HepG2 (cell line): ENCODE data around the gene LSM6. TPM values are rescaled to one million over a fixed set of nuclear protein-coding genes. Genes with fewer than 3 reads are reported as not detected.

ENCODE experiments used
- ATAC-seq: fragments of 200-7000 bp; cut with Tn5 transposase; 3 replicates; pipeline ENCODE4 v1.9.1; 2020; ENCODE audit warnings: mild to moderate bottlenecking, moderate library complexity
- BruUV-seq: library from RNA; stranded (reverse); fragments of 400-500 nt; replicated peaks from 2 replicates; lab custom pipeline; 2021; lab: Mats Ljungman, UMichigan
- CTCF ChIA-PET: fragments of 300-600 bp; formaldehyde crosslinking; extraction: SDS; loops from one replicate; lab custom pipeline; 2021; ENCODE audit warnings: low total read pairs, inconsistent platforms, low intra/inter-chr PET ratio; lab: Yijun Ruan, JAX
- POLR2A ChIA-PET: fragments of 350-600 bp; sonication (Branson Sonifier 250); formaldehyde crosslinking; loops from one replicate; lab custom pipeline; 2020; ENCODE audit warnings: antibody characterized with exemption, inconsistent platforms; lab: Yijun Ruan, JAX
- DNase-seq: peaks from one replicate; pipeline ENCODE4 v3.0.0-alpha.2; 2015; ENCODE audit warnings: low spot score
- FAIRE-seq: peaks from 3 replicates; lab custom pipeline; 2011; peaks lifted over from hg19 to GRCh38; lab: Jason Lieb, UNC
- H2AFZ ChIP-seq: one replicate; pipeline ENCODE4 v1.6.1; 2011; ENCODE audit warnings: low read length, inconsistent platforms
- H3K27ac ChIP-seq: fragments of 300-600 bp; 3 replicates; pipeline ENCODE4 v1.8.0; 2011; ENCODE audit warnings: mixed run types, mild to moderate bottlenecking, mixed read lengths, low read length, inconsistent platforms; ENCODE audit not compliant: insufficient read depth; ENCODE audit errors: extremely low read length
- H3K27me3 ChIP-seq, 2 experiments: fragments of 200-600 bp in 1 of 2; 2 replicates in 1 of 2; 3 replicates in 1 of 2; pipeline versions ENCODE4 v1.6.0 to v1.8.0; 2011; ENCODE audit warnings: low read length in 2 of 2, mild to moderate bottlenecking in 2 of 2, moderate library complexity in 2 of 2, inconsistent platforms in 1 of 2; ENCODE audit not compliant: insufficient read depth in 2 of 2, control insufficient read depth in 1 of 2
- H3K36me3 ChIP-seq, 2 experiments: fragments of 200-600 bp in 1 of 2; replicated peaks in 1 of 2; 2 replicates in 1 of 2; 3 replicates in 1 of 2; pipeline versions ENCODE4 v1.5.1 to v1.8.0; 2011; ENCODE audit warnings: low read length in 2 of 2, inconsistent platforms in 1 of 2; ENCODE audit not compliant: insufficient read depth in 2 of 2, control insufficient read depth in 1 of 2
- H3K4me1 ChIP-seq: 2 replicates; pipeline ENCODE4 v1.5.1; 2012; ENCODE audit warnings: low read length, inconsistent platforms; ENCODE audit not compliant: insufficient read depth
- H3K4me2 ChIP-seq: 2 replicates; pipeline ENCODE4 v1.6.0; 2011; ENCODE audit warnings: low read depth, low read length, inconsistent platforms
- H3K4me3 ChIP-seq, 3 experiments: fragments of 200-600 bp in 1 of 3; sonication (generic), shearing (Covaris generic) in 1 of 3; replicated peaks in 1 of 3; 2 replicates each; pipeline ENCODE4 v1.5.1; 2011 to 2016; ENCODE audit warnings: low read length in 3 of 3, inconsistent platforms in 2 of 3, low read depth in 2 of 3, mild to moderate bottlenecking in 2 of 3, control low read depth in 1 of 3, mixed read lengths in 1 of 3; ENCODE audit not compliant: insufficient read depth in 1 of 3
- H3K79me2 ChIP-seq: one replicate; pipeline ENCODE4 v1.6.1; 2011; ENCODE audit warnings: low read length, inconsistent platforms; ENCODE audit not compliant: insufficient read depth
- H3K9ac ChIP-seq: 2 replicates; pipeline ENCODE4 v1.6.0; 2011; ENCODE audit warnings: mild to moderate bottlenecking, low read depth, low read length, inconsistent platforms; ENCODE audit not compliant: insufficient read depth
- H3K9me3 ChIP-seq: 2 replicates; pipeline ENCODE4 v1.5.1; 2012; ENCODE audit warnings: mild to moderate bottlenecking, low read length
- H4K20me1 ChIP-seq: 2 replicates; pipeline ENCODE4 v1.6.0; 2011; ENCODE audit warnings: inconsistent platforms, mild to moderate bottlenecking, low read length, moderate library complexity; ENCODE audit not compliant: insufficient read depth
- MYNN ChIP-seq: sonication (generic); formaldehyde crosslinking; IDR thresholded peaks from 2 replicates; pipeline ENCODE4 v1.4.0; 2020; ENCODE audit warnings: mild to moderate bottlenecking, low read depth, missing genetic modification reagents
- PBX2 ChIP-seq: IDR thresholded peaks from 2 replicates; pipeline ENCODE4 v1.6.1; 2016; ENCODE audit warnings: control low read depth
- RNF2 ChIP-seq: fragments of 450-650 bp; conservative IDR thresholded peaks from 2 replicates; pipeline ENCODE4 v1.6.1; 2016; ENCODE audit warnings: low read depth
- ZNF780A ChIP-seq: sonication (generic); formaldehyde crosslinking; IDR thresholded peaks from 2 replicates; pipeline ENCODE4 v1.8.0; 2022; ENCODE audit warnings: mild to moderate bottlenecking, missing genetic modification reagents, moderate library complexity
- in situ Hi-C: cut with HindIII; loops from 2 replicates; pipeline ENCODE4 v1.10.0; 2017; ENCODE audit warnings: low pct_unique_long_range_greater_than_20kb; ENCODE audit not compliant: extremely low pct_ligation_motif_present
- intact Hi-C: fragments of 100-400 bp; cut with micrococcal nuclease; formaldehyde crosslinking; loops from one replicate; pipeline ENCODE4 v1.10.0; 2022; ENCODE audit not compliant: unreplicated experiment
- polyA plus RNA-seq, 8 experiments: library from polyadenylated mRNA; depleted of rRNA in 3 of 8; stranded (reverse) in 7 of 8; unstranded in 1 of 8; fragments of >200 nt; fragmentation: Illumina TruSeq in 4 of 8; extraction: Trizol in 4 of 8; gene quantifications; 2 replicates each; pipeline versions ENCODE4 v1.2.1 to v1.2.3, GENCODE V29; 2011 to 2016; ENCODE audit warnings: low read depth in 4 of 8, missing spikeins in 1 of 8, mixed read lengths in 1 of 8; ENCODE audit not compliant: insufficient read depth in 1 of 8
- total RNA-seq, 5 experiments: library from RNA; depleted of rRNA; stranded (reverse); fragments of >200 nt; fragmentation: Illumina TruSeq; extraction: Trizol; gene quantifications; 2 replicates each; pipeline ENCODE4 v1.2.3, GENCODE V29; 2016; ENCODE audit warnings: low read depth in 1 of 5
- TF ChIP-seq, protein P1 (sequence below), 2 experiments: fragments of 450-650 bp in 1 of 2; sonication (generic) in 1 of 2; formaldehyde crosslinking in 1 of 2; IDR thresholded peaks; 2 replicates each; pipeline versions ENCODE4 v1.6.1 to v1.8.0; 2016 to 2022; ENCODE audit warnings: antibody characterized with exemption in 1 of 2, mild to moderate bottlenecking in 1 of 2, missing genetic modification reagents in 1 of 2

Gene LSM6
- total and polyA plus RNA-seq, 2 of the 13 experiments (the other 11 are each of a cell fraction or from before 2014, with no cell fraction given): 14.6 to 83.3 TPM

DNA sequence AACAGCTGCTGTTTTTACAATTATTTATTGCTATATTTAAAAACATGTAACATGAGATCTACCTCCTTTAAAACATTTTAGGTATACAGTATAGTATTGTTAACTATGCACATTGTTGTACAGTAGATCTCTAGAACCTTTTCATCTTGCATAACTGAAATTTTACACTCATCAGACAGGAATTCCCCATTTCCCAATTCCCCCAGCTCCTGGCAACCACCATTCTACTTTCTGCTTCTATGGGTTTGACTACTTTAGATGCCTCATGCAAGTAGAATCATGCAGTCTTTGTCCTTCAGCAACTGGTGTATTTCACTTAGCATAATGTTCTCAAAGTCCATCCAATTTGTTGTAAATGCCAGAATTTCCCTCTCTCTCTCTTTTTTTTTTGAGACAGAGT, 9.7 kb upstream of the LSM6 start:
- Histone ChIP-seq H3K4me3 (no peak overlapping the region), H3K9ac (no peak overlapping the region), H2AFZ (no peak overlapping the region), H3K4me1 (no peaks in the 10 kb centered on the region), H3K4me2 (no peak overlapping the region), H3K27ac (no peak overlapping the region), H3K27me3 (no peaks in the 10 kb centered on the region), H3K79me2 (no peaks in the 10 kb centered on the region), H3K36me3 (no peaks in the 10 kb centered on the region), H4K20me1 (no peaks in the 10 kb centered on the region), H3K9me3 (peaks cover 13% of the 10 kb centered on the region; the same call in 1 of the 2 replicates)
- in situ Hi-C loops (no loop called here), intact Hi-C loops (no loop called here)
- TF ChIP-seq PBX2 (CRISPR knock-in tag) (no peak), MYNN (CRISPR knock-in tag) (no peak), ZNF780A (no peak), RNF2 (no peak)
- TF ChIP-seq, protein P1, sequence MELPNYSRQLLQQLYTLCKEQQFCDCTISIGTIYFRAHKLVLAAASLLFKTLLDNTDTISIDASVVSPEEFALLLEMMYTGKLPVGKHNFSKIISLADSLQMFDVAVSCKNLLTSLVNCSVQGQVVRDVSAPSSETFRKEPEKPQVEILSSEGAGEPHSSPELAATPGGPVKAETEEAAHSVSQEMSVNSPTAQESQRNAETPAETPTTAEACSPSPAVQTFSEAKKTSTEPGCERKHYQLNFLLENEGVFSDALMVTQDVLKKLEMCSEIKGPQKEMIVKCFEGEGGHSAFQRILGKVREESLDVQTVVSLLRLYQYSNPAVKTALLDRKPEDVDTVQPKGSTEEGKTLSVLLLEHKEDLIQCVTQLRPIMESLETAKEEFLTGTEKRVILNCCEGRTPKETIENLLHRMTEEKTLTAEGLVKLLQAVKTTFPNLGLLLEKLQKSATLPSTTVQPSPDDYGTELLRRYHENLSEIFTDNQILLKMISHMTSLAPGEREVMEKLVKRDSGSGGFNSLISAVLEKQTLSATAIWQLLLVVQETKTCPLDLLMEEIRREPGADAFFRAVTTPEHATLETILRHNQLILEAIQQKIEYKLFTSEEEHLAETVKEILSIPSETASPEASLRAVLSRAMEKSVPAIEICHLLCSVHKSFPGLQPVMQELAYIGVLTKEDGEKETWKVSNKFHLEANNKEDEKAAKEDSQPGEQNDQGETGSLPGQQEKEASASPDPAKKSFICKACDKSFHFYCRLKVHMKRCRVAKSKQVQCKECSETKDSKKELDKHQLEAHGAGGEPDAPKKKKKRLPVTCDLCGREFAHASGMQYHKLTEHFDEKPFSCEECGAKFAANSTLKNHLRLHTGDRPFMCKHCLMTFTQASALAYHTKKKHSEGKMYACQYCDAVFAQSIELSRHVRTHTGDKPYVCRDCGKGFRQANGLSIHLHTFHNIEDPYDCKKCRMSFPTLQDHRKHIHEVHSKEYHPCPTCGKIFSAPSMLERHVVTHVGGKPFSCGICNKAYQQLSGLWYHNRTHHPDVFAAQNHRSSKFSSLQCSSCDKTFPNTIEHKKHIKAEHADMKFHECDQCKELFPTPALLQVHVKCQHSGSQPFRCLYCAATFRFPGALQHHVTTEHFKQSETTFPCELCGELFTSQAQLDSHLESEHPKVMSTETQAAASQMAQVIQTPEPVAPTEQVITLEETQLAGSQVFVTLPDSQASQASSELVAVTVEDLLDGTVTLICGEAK (IDR thresholded peaks at IDR 0.05): no peak
- TF ChIP-seq, protein P1 (CRISPR knock-in tag; IDR thresholded peaks at IDR 0.05): no peak
- BruUV-seq: no TSS peak
- no peak for ATAC-seq
- ChIA-PET POLR2A (no interaction called here), CTCF (no interaction called here)
- FAIRE-seq: no peak
- no peak for DNase-seq
